OCI-LY3 (cell line): ENCODE data around the gene PHETA2.

Source experiments
- CTCF ChIP-seq: fragments of 200-600, 300-600 bp; sonication (generic); IDR thresholded peaks from 2 replicates; pipeline ENCODE4 v1.5.1; 2014; ENCODE audit warnings: antibody characterized with exemption, low read length, low read depth
- EZH2phosphoT487 ChIP-seq: fragments of 200-600 bp; shearing (Covaris generic); IDR thresholded peaks from 2 replicates; pipeline ENCODE4 v1.6.1; 2018; ENCODE audit warnings: antibody characterized with exemption, mixed run types, low read depth

GRCh38 chr22:42077486-42078125 is 3.6 kb downstream of the PHETA2 start:
- TF ChIP-seq CTCF (no peak), EZH2phosphoT487 (no peak)
